SK-N-SH treated with all-trans-retinoic acid at 6 μM for 48 hours (cell line): Measurements from ENCODE around the gene AMOTL2.

Experiments used
- ATAC-seq: fragments of 200-7000 bp; cut with Tn5 transposase; 3 replicates; pipeline ENCODE4 v1.9.1; 2020; ENCODE audit warnings: mild to moderate bottlenecking, moderate library complexity
- ARNTL ChIP-seq: fragments of 450-650 bp; formaldehyde crosslinking; IDR thresholded peaks from 2 replicates; pipeline ENCODE4 v1.5.0; 2020; ENCODE audit warnings: low read depth, mild to moderate bottlenecking, moderate library complexity, borderline replicate concordance
- ESRRG ChIP-seq: fragments of 250-450 bp; sonication (Bioruptor Pico); IDR thresholded peaks from 2 replicates; pipeline ENCODE4 v1.6.1; 2021; ENCODE audit warnings: mild to moderate bottlenecking
- GLIS3 ChIP-seq: fragments of 250-450 bp; sonication (Bioruptor Pico); IDR thresholded peaks from 2 replicates; pipeline ENCODE4 v1.5.0; 2020; ENCODE audit warnings: mild to moderate bottlenecking, moderate library complexity
- ISL1 ChIP-seq: fragments of 250-450 bp; sonication (Bioruptor Pico); IDR thresholded peaks from 2 replicates; pipeline ENCODE4 v2.1.2; 2022; ENCODE audit warnings: mild to moderate bottlenecking, moderate library complexity
- OSR1 ChIP-seq: fragments of 250-450 bp; sonication (Bioruptor Pico); IDR thresholded peaks from 2 replicates; pipeline ENCODE4 v1.8.0; 2022; ENCODE audit warnings: moderate library complexity, mild to moderate bottlenecking, inconsistent platforms
- PPARA ChIP-seq: fragments of 250-450 bp; sonication (Bioruptor Pico); IDR thresholded peaks from 2 replicates; pipeline ENCODE4 v1.5.0; 2020; ENCODE audit warnings: mild to moderate bottlenecking, borderline replicate concordance
- RARB ChIP-seq: fragments of 250-450 bp; sonication (Bioruptor Pico); IDR thresholded peaks from 2 replicates; pipeline ENCODE4 v1.8.0; 2021; ENCODE audit warnings: mild to moderate bottlenecking, moderate library complexity
- SNAI2 ChIP-seq: fragments of 250-450 bp; sonication (Bioruptor Pico); IDR thresholded peaks from 2 replicates; pipeline ENCODE4 v1.5.0; 2020; ENCODE audit warnings: mild to moderate bottlenecking, moderate library complexity
- TCF4 ChIP-seq: fragments of 250-450 bp; sonication (Bioruptor Pico); IDR thresholded peaks from 2 replicates; pipeline ENCODE4 v1.8.0; 2021; ENCODE audit warnings: mild to moderate bottlenecking, moderate library complexity, borderline replicate concordance
- TOX ChIP-seq: fragments of 250-450 bp; sonication (Bioruptor Pico); IDR thresholded peaks from 2 replicates; pipeline ENCODE4 v1.8.0; 2021; ENCODE audit warnings: mild to moderate bottlenecking, moderate library complexity, borderline replicate concordance
- ZFP3 ChIP-seq: fragments of 250-450 bp; sonication (Bioruptor Pico); IDR thresholded peaks from 2 replicates; pipeline ENCODE4 v1.5.0; 2020; ENCODE audit warnings: mild to moderate bottlenecking, moderate library complexity
- ZFP30 ChIP-seq: fragments of 450-650 bp; formaldehyde crosslinking; IDR thresholded peaks from 2 replicates; pipeline ENCODE4 v1.5.0; 2022; ENCODE audit warnings: mild to moderate bottlenecking, moderate library complexity
- ZNF8 ChIP-seq: fragments of 450-650 bp; formaldehyde crosslinking; IDR thresholded peaks from 2 replicates; pipeline ENCODE4 v1.5.0; 2020; ENCODE audit warnings: mild to moderate bottlenecking, moderate library complexity
- TF ChIP-seq, protein P1 (sequence below): fragments of 250-450 bp; sonication (Bioruptor Pico); IDR thresholded peaks from 2 replicates; pipeline ENCODE4 v1.8.0; 2021; ENCODE audit warnings: low read depth, mild to moderate bottlenecking, moderate library complexity, borderline replicate concordance
- TF ChIP-seq, protein P2 (sequence below): fragments of 250-450 bp; sonication (Bioruptor Pico); IDR thresholded peaks from 2 replicates; pipeline ENCODE4 v1.8.0; 2020; ENCODE audit warnings: mild to moderate bottlenecking, moderate library complexity, borderline replicate concordance
- TF ChIP-seq, protein P3 (sequence below): fragments of 250-450 bp; sonication (Bioruptor Pico); IDR thresholded peaks from 2 replicates; pipeline ENCODE4 v1.5.1; 2020; ENCODE audit warnings: low read depth, mild to moderate bottlenecking, moderate library complexity
- TF ChIP-seq, protein P4 (sequence below): fragments of 250-450 bp; sonication (Bioruptor Pico); IDR thresholded peaks from 2 replicates; pipeline ENCODE4 v1.5.0; 2020; ENCODE audit warnings: mild to moderate bottlenecking, moderate library complexity

Gene AMOTL2

DNA sequence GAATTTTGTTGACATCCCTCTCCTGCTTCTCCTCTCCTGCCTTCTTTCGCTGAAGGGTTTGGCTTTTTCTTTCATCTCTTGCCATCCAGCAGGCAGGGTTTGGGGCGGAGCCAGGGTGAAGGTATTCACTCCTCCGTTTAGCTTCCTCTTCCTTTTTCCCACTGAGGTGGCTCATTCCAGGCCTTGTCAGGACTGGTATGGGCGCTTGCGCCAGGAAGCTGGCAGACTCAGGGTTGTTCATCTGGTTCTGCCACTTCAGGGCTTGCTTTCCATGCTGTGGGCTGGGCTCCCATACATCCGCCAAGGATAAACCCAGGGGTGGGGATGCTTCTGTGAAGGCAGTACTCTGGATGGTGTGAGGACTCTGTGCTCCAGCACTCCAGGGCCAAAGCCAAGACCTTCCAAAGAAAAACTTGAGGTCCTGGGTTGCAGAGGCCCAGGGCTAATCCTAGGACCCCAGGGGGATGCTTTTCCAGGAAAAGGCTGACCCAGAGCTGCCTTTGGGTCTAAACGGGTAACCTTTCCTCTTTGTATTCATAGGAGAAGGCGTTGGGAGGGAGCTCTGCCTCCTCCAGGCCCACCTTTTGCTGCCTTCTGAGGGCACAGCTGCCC is 7.7 kb upstream of the AMOTL2 start (continued):
- TF ChIP-seq, protein P1, sequence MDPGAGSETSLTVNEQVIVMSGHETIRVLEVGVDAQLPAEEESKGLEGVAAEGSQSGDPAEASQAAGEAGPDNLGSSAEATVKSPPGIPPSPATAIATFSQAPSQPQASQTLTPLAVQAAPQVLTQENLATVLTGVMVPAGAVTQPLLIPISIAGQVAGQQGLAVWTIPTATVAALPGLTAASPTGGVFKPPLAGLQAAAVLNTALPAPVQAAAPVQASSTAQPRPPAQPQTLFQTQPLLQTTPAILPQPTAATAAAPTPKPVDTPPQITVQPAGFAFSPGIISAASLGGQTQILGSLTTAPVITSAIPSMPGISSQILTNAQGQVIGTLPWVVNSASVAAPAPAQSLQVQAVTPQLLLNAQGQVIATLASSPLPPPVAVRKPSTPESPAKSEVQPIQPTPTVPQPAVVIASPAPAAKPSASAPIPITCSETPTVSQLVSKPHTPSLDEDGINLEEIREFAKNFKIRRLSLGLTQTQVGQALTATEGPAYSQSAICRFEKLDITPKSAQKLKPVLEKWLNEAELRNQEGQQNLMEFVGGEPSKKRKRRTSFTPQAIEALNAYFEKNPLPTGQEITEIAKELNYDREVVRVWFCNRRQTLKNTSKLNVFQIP (CRISPR knock-in tag): no peak
- TF ChIP-seq, all 23 proteins: peak for 0

DNA sequence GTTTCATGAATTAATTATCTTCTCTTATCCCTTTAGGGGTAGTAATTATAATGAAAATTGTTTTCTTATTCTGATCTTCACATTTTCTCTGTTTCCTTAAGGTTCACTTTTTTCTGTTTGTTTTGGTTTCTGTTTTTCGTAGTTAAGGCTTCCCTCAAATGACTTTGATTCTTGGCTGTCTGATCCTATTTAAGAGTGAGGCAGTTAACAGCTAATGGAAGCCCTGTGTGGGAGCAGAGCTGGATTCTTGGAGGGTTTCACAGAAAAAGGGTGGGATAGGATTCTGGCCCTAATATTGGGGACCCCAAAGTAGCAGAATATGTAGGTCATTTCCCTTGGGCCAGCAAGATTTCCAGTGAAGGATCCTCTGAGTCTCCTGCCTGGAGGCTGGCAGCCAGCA is 6.8 kb upstream of the AMOTL2 start:
- TF ChIP-seq, protein P2, sequence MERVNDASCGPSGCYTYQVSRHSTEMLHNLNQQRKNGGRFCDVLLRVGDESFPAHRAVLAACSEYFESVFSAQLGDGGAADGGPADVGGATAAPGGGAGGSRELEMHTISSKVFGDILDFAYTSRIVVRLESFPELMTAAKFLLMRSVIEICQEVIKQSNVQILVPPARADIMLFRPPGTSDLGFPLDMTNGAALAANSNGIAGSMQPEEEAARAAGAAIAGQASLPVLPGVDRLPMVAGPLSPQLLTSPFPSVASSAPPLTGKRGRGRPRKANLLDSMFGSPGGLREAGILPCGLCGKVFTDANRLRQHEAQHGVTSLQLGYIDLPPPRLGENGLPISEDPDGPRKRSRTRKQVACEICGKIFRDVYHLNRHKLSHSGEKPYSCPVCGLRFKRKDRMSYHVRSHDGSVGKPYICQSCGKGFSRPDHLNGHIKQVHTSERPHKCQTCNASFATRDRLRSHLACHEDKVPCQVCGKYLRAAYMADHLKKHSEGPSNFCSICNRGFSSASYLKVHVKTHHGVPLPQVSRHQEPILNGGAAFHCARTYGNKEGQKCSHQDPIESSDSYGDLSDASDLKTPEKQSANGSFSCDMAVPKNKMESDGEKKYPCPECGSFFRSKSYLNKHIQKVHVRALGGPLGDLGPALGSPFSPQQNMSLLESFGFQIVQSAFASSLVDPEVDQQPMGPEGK (CRISPR knock-in tag): no peak
- TF ChIP-seq, protein P3, sequence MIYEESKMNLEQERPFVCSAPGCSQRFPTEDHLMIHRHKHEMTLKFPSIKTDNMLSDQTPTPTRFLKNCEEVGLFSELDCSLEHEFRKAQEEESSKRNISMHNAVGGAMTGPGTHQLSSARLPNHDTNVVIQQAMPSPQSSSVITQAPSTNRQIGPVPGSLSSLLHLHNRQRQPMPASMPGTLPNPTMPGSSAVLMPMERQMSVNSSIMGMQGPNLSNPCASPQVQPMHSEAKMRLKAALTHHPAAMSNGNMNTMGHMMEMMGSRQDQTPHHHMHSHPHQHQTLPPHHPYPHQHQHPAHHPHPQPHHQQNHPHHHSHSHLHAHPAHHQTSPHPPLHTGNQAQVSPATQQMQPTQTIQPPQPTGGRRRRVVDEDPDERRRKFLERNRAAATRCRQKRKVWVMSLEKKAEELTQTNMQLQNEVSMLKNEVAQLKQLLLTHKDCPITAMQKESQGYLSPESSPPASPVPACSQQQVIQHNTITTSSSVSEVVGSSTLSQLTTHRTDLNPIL: no peak
- no peak for TF ChIP-seq SNAI2 (CRISPR knock-in tag)
- peak; percentile 40; the same call in 1 of the 3 replicates for ATAC-seq

DNA sequence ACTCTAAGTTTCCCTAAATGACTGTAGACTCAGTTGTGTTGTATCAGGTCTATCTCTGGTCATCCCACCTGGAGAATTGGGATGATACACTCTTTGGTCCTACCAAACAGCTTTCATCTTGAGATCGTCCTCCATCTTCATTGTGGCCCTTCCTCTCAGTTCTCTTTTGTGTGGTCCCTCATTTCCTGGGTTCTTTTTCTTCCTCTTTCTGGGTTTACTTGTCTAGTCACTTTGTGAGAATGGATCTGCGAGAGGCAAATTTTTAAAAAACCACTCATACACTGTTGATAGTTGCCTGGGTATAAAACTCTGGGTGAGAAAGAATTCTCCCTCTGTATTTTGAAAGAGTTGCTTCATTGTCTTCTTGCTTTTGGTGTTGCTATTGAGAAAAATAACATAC is 6.0 kb upstream of the AMOTL2 start:
- ATAC-seq: no peak
- TF ChIP-seq ZFP30 (CRISPR knock-in tag) (no peak), TOX (CRISPR knock-in tag) (no peak), TCF4 (CRISPR knock-in tag) (no peak), OSR1 (no peak)

DNA sequence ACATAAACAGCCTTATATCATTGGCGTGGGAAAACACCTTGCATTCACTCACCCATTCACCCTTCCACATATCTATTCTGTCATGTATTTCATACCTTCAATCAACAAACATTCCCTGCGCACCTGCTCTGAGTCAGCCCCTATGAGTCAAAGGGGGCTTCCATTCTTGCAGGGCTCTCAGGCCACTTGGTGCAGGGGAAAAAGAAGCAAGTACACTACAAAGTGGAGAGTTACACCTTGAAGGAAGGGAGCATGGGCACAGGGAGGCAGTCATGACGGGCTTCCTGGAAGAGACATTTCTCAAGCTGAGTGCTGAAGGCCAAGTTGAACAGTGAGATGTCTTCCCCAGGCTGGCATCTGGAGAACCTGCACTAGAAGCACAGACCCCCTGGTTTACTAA is 4.6 kb upstream of the AMOTL2 start:
- no peak for ATAC-seq
- no peak for TF ChIP-seq GLIS3 (CRISPR knock-in tag)
- no peak for TF ChIP-seq OSR1
- TF ChIP-seq ZNF8 (CRISPR knock-in tag): no peak
- TF ChIP-seq ISL1 (CRISPR knock-in tag): no peak

DNA sequence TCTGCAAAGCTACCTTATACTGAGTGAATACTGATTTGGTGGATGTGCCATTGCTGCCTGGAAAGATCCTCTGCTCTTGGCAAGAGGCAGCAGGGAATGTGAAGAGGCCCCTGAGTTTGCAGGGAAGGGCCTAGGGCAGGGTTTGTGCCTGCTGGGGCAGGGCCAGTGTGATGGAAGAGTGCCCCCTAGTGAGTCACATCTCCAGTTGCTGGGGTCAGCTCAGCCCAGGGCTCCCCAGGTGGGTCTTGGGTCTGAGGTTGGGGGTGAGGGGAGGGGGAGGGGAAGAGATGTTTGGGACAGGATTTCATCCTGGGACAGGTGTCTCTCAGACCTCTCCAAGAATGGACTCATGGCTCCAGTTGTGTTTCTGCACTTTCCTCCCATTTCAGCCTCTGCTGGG is 4.1 kb upstream of the AMOTL2 start:
- no peak for ATAC-seq
- TF ChIP-seq PPARA (CRISPR knock-in tag) (no peak), ZNF8 (CRISPR knock-in tag) (no peak), RARB (CRISPR knock-in tag) (no peak), ESRRG (CRISPR knock-in tag) (no peak), GLIS3 (CRISPR knock-in tag) (no peak), ARNTL (CRISPR knock-in tag) (no peak), ZFP3 (no peak)
- TF ChIP-seq, protein P2 (CRISPR knock-in tag): no peak
- TF ChIP-seq, protein P4, sequence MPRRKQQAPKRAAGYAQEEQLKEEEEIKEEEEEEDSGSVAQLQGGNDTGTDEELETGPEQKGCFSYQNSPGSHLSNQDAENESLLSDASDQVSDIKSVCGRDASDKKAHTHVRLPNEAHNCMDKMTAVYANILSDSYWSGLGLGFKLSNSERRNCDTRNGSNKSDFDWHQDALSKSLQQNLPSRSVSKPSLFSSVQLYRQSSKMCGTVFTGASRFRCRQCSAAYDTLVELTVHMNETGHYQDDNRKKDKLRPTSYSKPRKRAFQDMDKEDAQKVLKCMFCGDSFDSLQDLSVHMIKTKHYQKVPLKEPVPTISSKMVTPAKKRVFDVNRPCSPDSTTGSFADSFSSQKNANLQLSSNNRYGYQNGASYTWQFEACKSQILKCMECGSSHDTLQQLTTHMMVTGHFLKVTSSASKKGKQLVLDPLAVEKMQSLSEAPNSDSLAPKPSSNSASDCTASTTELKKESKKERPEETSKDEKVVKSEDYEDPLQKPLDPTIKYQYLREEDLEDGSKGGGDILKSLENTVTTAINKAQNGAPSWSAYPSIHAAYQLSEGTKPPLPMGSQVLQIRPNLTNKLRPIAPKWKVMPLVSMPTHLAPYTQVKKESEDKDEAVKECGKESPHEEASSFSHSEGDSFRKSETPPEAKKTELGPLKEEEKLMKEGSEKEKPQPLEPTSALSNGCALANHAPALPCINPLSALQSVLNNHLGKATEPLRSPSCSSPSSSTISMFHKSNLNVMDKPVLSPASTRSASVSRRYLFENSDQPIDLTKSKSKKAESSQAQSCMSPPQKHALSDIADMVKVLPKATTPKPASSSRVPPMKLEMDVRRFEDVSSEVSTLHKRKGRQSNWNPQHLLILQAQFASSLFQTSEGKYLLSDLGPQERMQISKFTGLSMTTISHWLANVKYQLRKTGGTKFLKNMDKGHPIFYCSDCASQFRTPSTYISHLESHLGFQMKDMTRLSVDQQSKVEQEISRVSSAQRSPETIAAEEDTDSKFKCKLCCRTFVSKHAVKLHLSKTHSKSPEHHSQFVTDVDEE (CRISPR knock-in tag): no peak
